Measurements from ENCODE around the gene DUSP3. TPM values are rescaled to one million over a fixed set of nuclear protein-coding genes. Genes with fewer than 3 reads are reported as not detected.

DUSP3 gene
- total and polyA plus RNA-seq, 8 donors, result 33.0 to 97.8 (median 63.5) TPM

DNA sequence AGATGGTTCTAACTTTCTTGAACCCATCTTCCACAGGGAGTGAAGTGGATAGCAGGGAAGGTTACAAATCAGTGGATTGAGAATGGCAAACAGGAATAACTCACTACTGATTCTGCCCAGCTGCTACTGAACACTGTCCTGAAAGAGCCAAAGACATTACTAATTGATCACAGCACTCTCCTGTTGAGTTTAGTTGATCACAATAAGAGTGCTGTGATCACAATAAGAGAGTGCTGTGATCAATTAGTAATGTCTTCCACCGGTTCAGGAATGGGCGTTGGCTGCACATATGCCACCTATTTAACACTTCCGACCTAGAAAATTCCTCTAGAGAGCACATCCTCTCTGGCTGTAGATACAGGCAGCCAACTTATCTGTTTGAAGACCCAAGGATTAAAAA is 12.8 kb upstream of the DUSP3 start:
- H3K9me3 ChIP-seq, result no peaks in the 10 kb centered on the region
- TF ChIP-seq POLR2A (IDR thresholded peaks at IDR 0.05), result no peak
- peak in 1 of 3 donors; percentile 24 for TF ChIP-seq POLR2AphosphoS5 (IDR thresholded peaks at IDR 0.05)
- TF ChIP-seq EP300 (IDR thresholded peaks at IDR 0.05), result no peak
- no peaks in the 10 kb centered on the region for H3K4me1 ChIP-seq
- H3K36me3 ChIP-seq, result no peaks in the 10 kb centered on the region
- peak in 1 of 2 donors; percentile 66 for DNase-seq
- peaks cover 0 to 7% (median 0%) of the 10 kb centered on the region in 3 donors for H3K27me3 ChIP-seq
- H3K4me3 ChIP-seq, result no peak overlapping the region
- intact Hi-C loops (cut with DNase I; ENCODE audit: low total_unique reads), result no loop called here
- H3K27ac ChIP-seq, result no peak overlapping the region
- WGBS, 5 donors, result 6 to 12% (median 9%) methylated on average over 3 of the region's 3 CpGs

- peaks cover 0 to 7% (median 0%) of the 10 kb centered on the region in 3 donors for H3K27me3 ChIP-seq
- no peaks in the 10 kb centered on the region for H3K4me1 ChIP-seq
- H3K36me3 ChIP-seq, result no peaks in the 10 kb centered on the region
- peak in 2 of 7 experiments; percentile 6 to 7 for TF ChIP-seq CTCF (IDR thresholded peaks at IDR 0.05)
- no peak for TF ChIP-seq POLR2A (IDR thresholded peaks at IDR 0.05)
- no peak for DNase-seq
- 76 to 87% (median 82%) methylated on average over 7 to 14 of the region's 14 CpGs for WGBS, 5 donors
- no peak overlapping the region for H3K27ac ChIP-seq
- intact Hi-C loops (cut with DNase I; ENCODE audit: low total_unique reads), result no loop called here
- no peaks in the 10 kb centered on the region for H3K9me3 ChIP-seq
- no peak overlapping the region for H3K4me3 ChIP-seq
Measured at GRCh38 chr17:43790311-43790940, 11.6 kb upstream of the DUSP3 start.

GRCh38 chr17:43789482-43789881 is 10.7 kb upstream of the DUSP3 start:
- no peak for DNase-seq
- Histone ChIP-seq H3K4me1 (no peaks in the 10 kb centered on the region), H3K27ac (no peak overlapping the region), H3K9me3 (no peaks in the 10 kb centered on the region), H3K36me3 (no peaks in the 10 kb centered on the region), H3K4me3 (no peak overlapping the region), H3K27me3 (peaks cover 0 to 7% (median 0%) of the 10 kb centered on the region in 3 donors)
- WGBS, 5 donors, result 72 to 96% (median 88%) methylated on average over 1 of the region's 1 CpG
- intact Hi-C loops (cut with DNase I; ENCODE audit: low total_unique reads), result no loop called here
- TF ChIP-seq CTCF (IDR thresholded peaks at IDR 0.05), result no peak
- TF ChIP-seq EP300 (IDR thresholded peaks at IDR 0.05), result no peak

GRCh38 chr17:43788540-43788939 is 9.8 kb upstream of the DUSP3 start:
- no peak for DNase-seq
- Histone ChIP-seq H3K4me1 (no peaks in the 10 kb centered on the region), H3K4me3 (no peak overlapping the region), H3K9me3 (no peaks in the 10 kb centered on the region), H3K27me3 (peaks cover 0 to 7% (median 0%) of the 10 kb centered on the region in 3 donors), H3K36me3 (no peaks in the 10 kb centered on the region), H3K27ac (no peak overlapping the region)
- WGBS, 5 donors, result 78 to 86% (median 80%) methylated on average over 5 of the region's 5 CpGs
- TF ChIP-seq POLR2A (IDR thresholded peaks at IDR 0.05) (no peak), CTCF (IDR thresholded peaks at IDR 0.05) (no peak), EP300 (IDR thresholded peaks at IDR 0.05) (no peak), POLR2AphosphoS5 (IDR thresholded peaks at IDR 0.05) (no peak)
- intact Hi-C loops (cut with DNase I; ENCODE audit: low total_unique reads), result no loop called here

- Histone ChIP-seq H3K4me3 (no peak overlapping the region), H3K27ac (no peak overlapping the region), H3K36me3 (no peaks in the 10 kb centered on the region), H3K9me3 (no peaks in the 10 kb centered on the region), H3K27me3 (peaks cover 0 to 7% (median 0%) of the 10 kb centered on the region in 3 donors), H3K4me1 (no peaks in the 10 kb centered on the region)
- intact Hi-C loops (cut with DNase I; ENCODE audit: low total_unique reads), result no loop called here
- DNase-seq, result no peak
- no peak for TF ChIP-seq CTCF (IDR thresholded peaks at IDR 0.05)
- TF ChIP-seq POLR2A (IDR thresholded peaks at IDR 0.05), result no peak
- no peak for TF ChIP-seq EP300 (IDR thresholded peaks at IDR 0.05)
- TF ChIP-seq POLR2AphosphoS5 (IDR thresholded peaks at IDR 0.05), result no peak
- WGBS, 5 donors, result 68 to 85% (median 76%) methylated on average over 2 of the region's 2 CpGs
Measured at GRCh38 chr17:43787728-43788127, 9.0 kb upstream of the DUSP3 start.
